ACC112 (cell line): ENCODE results near the gene SLC35F6.

Experiments used
- H2AFZ ChIP-seq: fragments of 200-600 bp; sonication (generic); one replicate; pipeline ENCODE4 v1.6.0; 2017; ENCODE audit warnings: antibody characterized with exemption, low read length; ENCODE audit not compliant: unreplicated experiment
- H3K27ac ChIP-seq: fragments of 200-600 bp; sonication (generic); 2 replicates; pipeline ENCODE4 v1.5.1; 2014; ENCODE audit warnings: low read depth, mild to moderate bottlenecking, antibody characterized with exemption, low read length, moderate library complexity
- H3K27me3 ChIP-seq: fragments of 200-600 bp; sonication (generic); 2 replicates; pipeline ENCODE4 v1.6.1; 2014; ENCODE audit warnings: mild to moderate bottlenecking, antibody characterized with exemption, low read length, moderate library complexity, mixed read lengths; ENCODE audit not compliant: insufficient read depth
- H3K36me3 ChIP-seq: fragments of 200-600 bp; sonication (generic); 2 replicates; pipeline ENCODE4 v1.6.1; 2016; ENCODE audit warnings: mild to moderate bottlenecking, antibody characterized with exemption, low read length, moderate library complexity, mixed read lengths; ENCODE audit not compliant: insufficient read depth
- H3K4me1 ChIP-seq: fragments of 200-600 bp; sonication (generic); one replicate; pipeline ENCODE4 v1.6.1; 2016; ENCODE audit warnings: low read length, mixed read lengths; ENCODE audit not compliant: insufficient read depth, unreplicated experiment, control insufficient read depth
- H3K4me3 ChIP-seq: fragments of 200-600 bp; sonication (generic); 2 replicates; pipeline ENCODE4 v1.5.1; 2014; ENCODE audit warnings: mild to moderate bottlenecking, low read depth, low read length
- H3K79me2 ChIP-seq: fragments of 200-600 bp; sonication (generic); one replicate; pipeline ENCODE4 v1.6.0; 2016; ENCODE audit warnings: low read length; ENCODE audit not compliant: control insufficient read depth, unreplicated experiment, insufficient read depth

SLC35F6 gene

DNA sequence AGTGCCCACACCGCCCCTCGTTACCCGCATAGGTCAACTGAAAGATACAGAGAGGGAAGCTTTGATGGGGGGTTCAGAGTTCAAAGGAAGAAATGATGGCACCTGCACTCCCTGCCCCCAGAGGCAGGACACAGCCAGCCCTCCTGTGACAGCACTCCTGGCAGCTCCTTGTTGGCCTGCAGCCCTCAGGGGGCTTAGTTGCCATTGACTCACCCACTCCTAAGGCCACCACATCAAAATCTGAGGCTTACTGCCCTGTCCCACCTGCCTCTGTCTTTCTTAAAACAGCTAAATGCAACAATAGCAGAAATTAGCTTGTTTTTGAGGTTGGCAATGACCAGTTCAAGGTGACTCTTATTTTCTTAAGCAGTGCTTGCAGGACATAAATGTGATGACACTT is 31.6 kb upstream of the SLC35F6 start:
- H3K4me3 ChIP-seq = no peak overlapping the region
- no peak overlapping the region for H3K27ac ChIP-seq
- H3K27me3 ChIP-seq = no peaks in the 10 kb centered on the region
- no peak overlapping the region for H2AFZ ChIP-seq
- H3K36me3 ChIP-seq = no peaks in the 10 kb centered on the region
- peaks cover 7% of the 10 kb centered on the region for H3K4me1 ChIP-seq
- no peaks in the 10 kb centered on the region for H3K79me2 ChIP-seq

DNA sequence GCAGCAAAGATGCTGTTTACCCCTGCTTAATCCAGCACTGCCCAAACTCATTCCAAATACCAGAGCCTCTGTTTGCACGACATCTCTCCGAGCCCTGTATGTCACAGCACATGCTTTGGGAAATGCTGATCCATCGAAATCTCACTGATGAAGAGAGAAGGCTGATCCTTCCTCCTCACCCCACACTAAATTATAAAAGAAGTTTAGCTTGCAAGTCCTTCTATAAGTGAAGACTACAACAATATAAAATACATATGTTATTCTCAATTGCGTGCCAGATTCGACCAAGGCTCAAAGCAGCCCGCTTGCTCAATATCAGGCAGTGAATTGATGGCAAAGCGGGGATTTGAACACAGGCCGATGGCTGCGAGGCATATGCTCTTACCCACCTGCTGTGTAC is 30.7 kb upstream of the SLC35F6 start:
- no peak overlapping the region for H3K27ac ChIP-seq
- H3K79me2 ChIP-seq = no peaks in the 10 kb centered on the region
- no peak overlapping the region for H3K4me3 ChIP-seq
- no peaks in the 10 kb centered on the region for H3K36me3 ChIP-seq
- H3K4me1 ChIP-seq = peaks cover 7% of the 10 kb centered on the region
- no peaks in the 10 kb centered on the region for H3K27me3 ChIP-seq
- no peak overlapping the region for H2AFZ ChIP-seq

DNA sequence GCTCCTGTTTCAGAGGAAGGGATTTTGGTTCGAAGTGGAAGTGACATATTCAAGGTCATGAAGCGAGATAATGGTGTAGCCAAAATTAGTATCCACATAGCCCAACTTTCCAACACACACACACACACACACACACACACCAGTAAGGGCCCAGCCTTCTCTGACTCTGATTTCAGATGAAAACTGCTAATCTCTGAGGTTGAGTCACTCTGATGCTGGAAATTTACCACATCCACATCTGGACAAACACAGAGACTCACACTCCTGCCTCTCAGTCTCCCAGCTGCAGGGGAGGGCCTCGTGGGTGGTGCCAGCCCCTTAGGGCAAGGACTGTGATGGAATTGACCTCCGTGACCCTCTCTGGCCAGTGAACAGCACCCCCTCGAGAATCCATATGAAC is 29.0 kb upstream of the SLC35F6 start:
- Histone ChIP-seq H2AFZ (no peak overlapping the region), H3K27ac (no peak overlapping the region), H3K4me1 (peaks cover 7% of the 10 kb centered on the region), H3K4me3 (no peak overlapping the region), H3K36me3 (no peaks in the 10 kb centered on the region), H3K79me2 (no peaks in the 10 kb centered on the region), H3K27me3 (no peaks in the 10 kb centered on the region)

DNA sequence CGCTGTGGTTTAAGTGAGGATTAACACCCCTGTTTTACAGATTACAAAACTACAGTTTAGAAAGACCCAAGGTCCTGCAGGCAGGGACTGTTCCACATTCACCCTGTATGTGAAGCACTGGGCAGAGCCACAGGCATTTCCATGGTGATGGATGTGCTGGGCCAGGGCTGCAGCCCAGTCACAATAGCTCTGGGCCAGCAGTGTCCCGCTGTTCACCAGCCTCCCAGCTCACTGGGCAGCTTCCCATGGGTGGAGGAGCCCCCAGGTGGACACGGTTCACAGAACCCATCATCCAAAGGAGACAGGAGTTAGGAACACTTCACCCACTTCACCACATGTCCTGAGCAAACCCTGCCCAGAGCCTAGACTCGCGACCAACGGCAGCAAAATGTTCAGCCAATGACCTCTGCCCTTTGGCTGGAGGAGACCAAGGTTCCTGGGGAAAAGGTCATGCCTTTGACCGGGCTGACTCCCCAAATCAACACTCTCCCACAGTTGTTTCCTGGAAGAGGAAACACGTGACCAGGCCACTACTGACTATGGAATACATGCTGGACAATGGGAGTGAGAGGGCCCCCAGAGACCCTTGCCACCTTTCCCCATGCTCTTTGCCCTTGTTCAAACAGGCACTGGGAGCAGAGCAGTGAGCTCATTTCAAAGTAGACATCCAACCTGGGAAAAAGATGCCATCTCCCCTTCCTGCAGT is 28.0 kb upstream of the SLC35F6 start:
- Histone ChIP-seq H3K27me3 (no peaks in the 10 kb centered on the region), H3K27ac (no peak overlapping the region), H3K4me3 (no peak overlapping the region), H3K36me3 (no peaks in the 10 kb centered on the region), H3K4me1 (no peaks in the 10 kb centered on the region), H2AFZ (no peak overlapping the region), H3K79me2 (no peaks in the 10 kb centered on the region)

DNA sequence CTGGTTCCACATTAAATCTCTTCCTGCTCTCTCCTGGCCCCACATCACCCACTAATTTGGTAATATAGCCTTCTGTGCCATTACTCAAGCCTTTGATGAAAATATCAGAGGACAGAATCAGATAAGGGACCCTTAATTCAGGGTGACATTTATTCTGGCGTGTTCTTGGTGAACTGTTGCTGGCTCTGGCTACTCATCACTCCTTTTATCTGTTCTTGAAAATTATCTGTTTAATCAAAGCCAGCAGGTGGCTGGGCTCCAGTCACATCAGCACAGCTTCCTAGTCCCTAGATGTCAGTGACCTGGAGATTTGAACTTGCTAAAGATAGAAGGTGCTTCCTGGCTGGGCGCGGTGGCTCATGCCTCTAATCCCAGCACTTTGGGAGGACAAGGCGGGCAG is 26.9 kb upstream of the SLC35F6 start:
- no peaks in the 10 kb centered on the region for H3K79me2 ChIP-seq
- no peak overlapping the region for H2AFZ ChIP-seq
- no peak overlapping the region for H3K4me3 ChIP-seq
- H3K4me1 ChIP-seq = no peaks in the 10 kb centered on the region
- H3K27ac ChIP-seq = no peak overlapping the region
- no peaks in the 10 kb centered on the region for H3K36me3 ChIP-seq
- no peaks in the 10 kb centered on the region for H3K27me3 ChIP-seq

DNA sequence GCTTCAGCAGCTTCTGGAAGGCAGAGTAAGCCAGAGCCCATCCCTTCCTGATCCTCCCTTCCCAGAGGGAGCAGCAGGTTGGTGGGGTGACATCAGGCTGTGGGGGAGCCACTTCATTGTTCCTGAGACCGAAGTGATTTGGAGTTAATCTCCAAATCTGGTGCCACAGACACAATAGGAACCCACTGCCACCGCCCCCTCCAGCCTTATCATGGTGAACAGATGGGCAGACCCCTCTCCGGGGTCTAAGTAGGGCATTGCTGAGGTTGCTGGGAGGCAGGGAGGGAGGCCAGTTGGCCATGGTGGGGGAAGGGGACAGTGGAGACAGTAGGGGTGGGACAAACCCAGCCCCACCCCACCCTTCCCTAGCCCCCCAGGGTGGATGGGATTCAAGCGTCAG is 25.6 kb upstream of the SLC35F6 start:
- Histone ChIP-seq H3K4me3 (no peak overlapping the region), H3K27ac (no peak overlapping the region), H3K27me3 (no peaks in the 10 kb centered on the region), H3K79me2 (no peaks in the 10 kb centered on the region), H3K4me1 (no peaks in the 10 kb centered on the region), H2AFZ (no peak overlapping the region), H3K36me3 (no peaks in the 10 kb centered on the region)

DNA sequence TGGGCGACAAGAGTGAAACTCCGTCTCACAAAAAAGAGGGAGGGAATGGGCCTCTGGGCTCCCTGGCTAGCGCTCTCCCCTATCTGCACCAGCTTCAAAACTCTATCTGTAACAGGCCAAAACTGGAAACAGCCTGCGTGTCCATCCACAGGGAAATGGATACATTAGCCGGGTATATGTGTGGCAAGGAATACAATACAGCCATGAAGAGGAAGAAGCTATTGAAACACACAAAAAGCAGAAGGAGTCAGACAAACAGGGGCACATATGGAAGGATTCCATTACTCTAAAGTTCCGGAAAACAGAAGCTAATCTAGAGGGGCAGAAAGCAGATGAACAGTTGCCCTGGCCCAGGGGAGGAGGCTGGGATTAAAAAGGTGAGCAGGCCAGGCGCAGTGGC is 24.6 kb upstream of the SLC35F6 start:
- Histone ChIP-seq H3K79me2 (no peaks in the 10 kb centered on the region), H3K36me3 (no peaks in the 10 kb centered on the region), H2AFZ (no peak overlapping the region), H3K4me3 (no peak overlapping the region), H3K27ac (no peak overlapping the region), H3K4me1 (no peaks in the 10 kb centered on the region), H3K27me3 (no peaks in the 10 kb centered on the region)

DNA sequence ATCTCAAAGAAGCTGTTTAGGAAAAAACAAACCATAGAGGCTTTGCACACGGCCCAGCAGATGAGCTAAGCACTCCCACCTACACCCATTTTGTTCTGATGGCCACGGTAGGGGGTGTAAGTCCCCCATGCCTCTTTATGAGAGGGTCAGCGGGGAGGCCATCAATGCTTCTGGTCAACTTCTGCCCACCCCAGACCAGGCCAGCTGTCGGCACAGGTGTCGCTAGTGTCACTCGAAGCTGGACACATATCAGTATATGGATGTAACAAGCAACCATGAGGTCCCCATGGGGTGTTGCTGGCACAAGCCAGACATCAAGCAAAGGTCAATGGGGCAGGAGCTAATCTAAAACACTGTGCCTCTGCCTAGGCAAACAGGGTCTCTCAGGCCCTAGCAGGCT is 23.7 kb upstream of the SLC35F6 start:
- no peak overlapping the region for H3K27ac ChIP-seq
- no peaks in the 10 kb centered on the region for H3K27me3 ChIP-seq
- H3K4me3 ChIP-seq = no peak overlapping the region
- no peak overlapping the region for H2AFZ ChIP-seq
- H3K4me1 ChIP-seq = no peaks in the 10 kb centered on the region
- H3K36me3 ChIP-seq = no peaks in the 10 kb centered on the region
- no peaks in the 10 kb centered on the region for H3K79me2 ChIP-seq

DNA sequence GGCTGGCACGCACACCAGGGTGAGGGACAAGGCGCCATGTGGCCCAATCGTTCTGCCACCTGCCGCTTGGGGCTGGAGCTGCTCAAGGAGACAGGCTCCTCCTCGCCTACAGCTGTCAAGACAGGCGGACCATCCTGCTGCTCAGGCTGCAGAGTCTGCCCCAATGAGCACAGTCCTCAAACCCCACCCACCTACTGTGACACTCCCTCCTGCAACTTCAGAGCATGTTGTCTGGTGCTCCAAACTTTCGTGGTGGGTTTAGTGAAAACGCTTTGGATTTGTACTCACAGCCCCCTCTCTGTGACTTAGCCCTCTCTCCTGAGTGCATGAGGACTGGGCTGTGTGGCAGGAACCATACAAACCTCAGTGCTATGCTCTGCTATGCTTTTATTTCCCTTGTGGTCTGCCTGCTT is 23.2 kb upstream of the SLC35F6 start:
- Histone ChIP-seq H3K4me3 (no peak overlapping the region), H3K27ac (no peak overlapping the region), H2AFZ (no peak overlapping the region), H3K27me3 (no peaks in the 10 kb centered on the region), H3K79me2 (no peaks in the 10 kb centered on the region), H3K4me1 (no peaks in the 10 kb centered on the region), H3K36me3 (no peaks in the 10 kb centered on the region)

DNA sequence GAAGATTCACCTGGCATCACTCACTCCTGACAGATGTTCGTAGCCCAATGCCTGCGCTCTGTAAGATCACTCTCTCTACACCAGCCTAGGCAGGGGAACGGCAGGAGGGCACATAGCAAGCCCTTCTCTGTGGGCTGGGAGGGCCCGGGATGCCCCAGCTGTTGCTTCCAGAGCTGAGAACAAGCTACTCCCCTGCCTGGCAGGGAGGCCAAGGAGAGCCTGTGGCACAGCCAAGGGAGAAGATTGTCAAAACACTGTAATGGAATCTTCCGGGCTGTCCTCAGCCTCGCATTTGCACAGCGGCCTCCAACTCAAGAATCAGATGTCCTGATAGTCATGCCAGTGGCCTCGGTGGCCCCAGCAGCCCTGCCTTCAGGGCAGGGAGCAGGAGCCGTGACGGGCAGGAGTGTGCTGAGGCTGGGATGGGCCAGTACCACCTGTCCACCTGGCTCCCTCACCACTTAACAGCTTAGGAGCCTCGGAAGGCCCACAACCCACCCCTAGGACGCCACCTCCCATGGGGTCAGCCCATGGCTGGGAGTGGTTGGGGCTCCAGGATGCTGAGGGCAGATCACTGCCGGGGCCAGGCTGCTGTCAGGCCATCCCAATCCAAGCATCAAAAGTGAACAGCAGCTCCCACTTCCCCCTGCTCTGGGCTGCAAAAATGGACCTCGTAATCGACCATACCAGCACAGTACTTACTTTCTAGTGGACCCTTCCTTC is 21.9 kb upstream of the SLC35F6 start:
- Histone ChIP-seq H3K27me3 (no peaks in the 10 kb centered on the region), H3K79me2 (no peaks in the 10 kb centered on the region), H3K4me3 (no peak overlapping the region), H3K36me3 (no peaks in the 10 kb centered on the region), H3K4me1 (no peaks in the 10 kb centered on the region), H2AFZ (no peak overlapping the region), H3K27ac (no peak overlapping the region)

DNA sequence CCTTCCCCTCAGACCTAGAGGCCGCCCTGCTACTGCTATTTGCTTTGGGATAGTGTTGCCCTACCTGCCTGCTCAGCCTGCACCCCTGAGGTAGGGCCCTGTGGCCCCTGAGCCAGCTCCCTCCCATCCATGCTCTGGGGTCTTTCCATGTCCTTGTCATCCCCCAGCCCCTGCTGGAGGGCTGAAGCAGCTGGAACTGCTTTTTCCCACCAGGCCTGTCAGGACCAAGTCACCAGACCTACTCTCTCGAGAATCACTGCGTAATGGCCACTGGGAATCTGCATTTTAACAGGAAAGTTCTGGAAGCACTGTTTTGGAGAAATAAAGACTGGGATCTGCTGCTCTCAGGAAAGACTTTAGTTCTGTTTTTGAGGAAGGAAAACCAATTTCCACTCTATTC is 20.2 kb upstream of the SLC35F6 start:
- no peak overlapping the region for H3K27ac ChIP-seq
- no peak overlapping the region for H3K4me3 ChIP-seq
- H3K27me3 ChIP-seq = no peaks in the 10 kb centered on the region
- no peaks in the 10 kb centered on the region for H3K79me2 ChIP-seq
- H3K36me3 ChIP-seq = no peaks in the 10 kb centered on the region
- H3K4me1 ChIP-seq = no peaks in the 10 kb centered on the region
- H2AFZ ChIP-seq = no peak overlapping the region
